Lower leg skin (tissue), 4 donors: Measurements from ENCODE around the gene PIP5K1B. TPM values are rescaled to one million over a fixed set of nuclear protein-coding genes. Genes with fewer than 3 reads are reported as not detected.

Experiments used
- DNase-seq, 2 donors: peaks; one replicate each; pipeline ENCODE4 v3.0.0-alpha.2; 2019; ENCODE audit warnings: low spot score in 2 of 2
- H3K4me3 ChIP-seq: fragments of 200-600 bp; sonication (generic); 2 replicates; pipeline ENCODE4 v1.5.1; 2017; ENCODE audit warnings: mild to moderate bottlenecking, low read depth; ENCODE audit not compliant: poor library complexity, severe bottlenecking
- POLR2A ChIP-seq, 2 donors: fragments of 450-650 bp; IDR thresholded peaks; one replicate each; pipeline ENCODE4 v1.6.1; 2016 to 2017; ENCODE audit warnings: antibody characterized with exemption in 2 of 2, mild to moderate bottlenecking in 1 of 2, moderate library complexity in 1 of 2
- WGBS, 2 donors: methylation state at CpG; one replicate each; pipeline ENCODE4 v1.1.5; 2018; 5-methylcytosine and 5-hydroxymethylcytosine counted together
- intact Hi-C: fragments of 100-400 bp; cut with DNase I; formaldehyde crosslinking; loops from one replicate; pipeline ENCODE4 v1.15.0; 2023; ENCODE audit warnings: low total_unique reads
- total RNA-seq, 4 donors: library from RNA; depleted of rRNA; stranded (reverse); fragments of >200 nt; gene quantifications; one replicate each; pipeline ENCODE4 v1.1.0, GENCODE V29; 2016
- TF ChIP-seq, protein P1 (sequence below), 3 donors: fragments of 450-650 bp; IDR thresholded peaks; one replicate each; pipeline ENCODE4 v1.5.1; 2016; ENCODE audit warnings: antibody characterized with exemption in 3 of 3, mild to moderate bottlenecking in 3 of 3, moderate library complexity in 2 of 3

The PIP5K1B gene
- total RNA-seq, 4 donors from 2014 or later, result 0.42 to 3.3 (median 2.7) TPM

DNA sequence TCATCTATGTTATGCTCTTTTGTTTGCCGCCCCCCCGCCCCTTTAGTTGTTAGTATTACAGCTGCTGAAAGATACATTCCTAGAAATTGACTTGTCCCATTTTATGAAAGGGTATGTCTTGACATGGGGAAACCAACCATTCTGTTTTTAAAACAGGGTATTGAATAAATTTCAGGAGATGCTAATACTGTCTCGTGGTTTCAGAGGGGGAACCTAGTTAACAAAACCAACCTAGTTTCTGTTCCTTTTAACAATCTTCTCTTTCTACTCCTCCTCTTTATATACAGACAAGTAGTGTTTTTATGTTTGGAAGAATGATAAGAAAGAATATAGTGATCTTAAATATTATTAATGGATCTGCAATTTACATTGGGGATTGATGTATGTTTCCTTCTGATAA is 3.5 kb downstream of the PIP5K1B start:
- intact Hi-C loops, result no loop called here
- 76 to 85% methylated on average over 3 of the region's 3 CpGs for whole genome bisulfite sequencing, 2 donors
- no peak for DNase-seq
- no peak overlapping the region for H3K4me3 ChIP-seq
- no peak for TF ChIP-seq POLR2A (IDR thresholded peaks at IDR 0.05)
- TF ChIP-seq, protein P1, sequence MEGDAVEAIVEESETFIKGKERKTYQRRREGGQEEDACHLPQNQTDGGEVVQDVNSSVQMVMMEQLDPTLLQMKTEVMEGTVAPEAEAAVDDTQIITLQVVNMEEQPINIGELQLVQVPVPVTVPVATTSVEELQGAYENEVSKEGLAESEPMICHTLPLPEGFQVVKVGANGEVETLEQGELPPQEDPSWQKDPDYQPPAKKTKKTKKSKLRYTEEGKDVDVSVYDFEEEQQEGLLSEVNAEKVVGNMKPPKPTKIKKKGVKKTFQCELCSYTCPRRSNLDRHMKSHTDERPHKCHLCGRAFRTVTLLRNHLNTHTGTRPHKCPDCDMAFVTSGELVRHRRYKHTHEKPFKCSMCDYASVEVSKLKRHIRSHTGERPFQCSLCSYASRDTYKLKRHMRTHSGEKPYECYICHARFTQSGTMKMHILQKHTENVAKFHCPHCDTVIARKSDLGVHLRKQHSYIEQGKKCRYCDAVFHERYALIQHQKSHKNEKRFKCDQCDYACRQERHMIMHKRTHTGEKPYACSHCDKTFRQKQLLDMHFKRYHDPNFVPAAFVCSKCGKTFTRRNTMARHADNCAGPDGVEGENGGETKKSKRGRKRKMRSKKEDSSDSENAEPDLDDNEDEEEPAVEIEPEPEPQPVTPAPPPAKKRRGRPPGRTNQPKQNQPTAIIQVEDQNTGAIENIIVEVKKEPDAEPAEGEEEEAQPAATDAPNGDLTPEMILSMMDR (IDR thresholded peaks at IDR 0.05), result no peak

DNA sequence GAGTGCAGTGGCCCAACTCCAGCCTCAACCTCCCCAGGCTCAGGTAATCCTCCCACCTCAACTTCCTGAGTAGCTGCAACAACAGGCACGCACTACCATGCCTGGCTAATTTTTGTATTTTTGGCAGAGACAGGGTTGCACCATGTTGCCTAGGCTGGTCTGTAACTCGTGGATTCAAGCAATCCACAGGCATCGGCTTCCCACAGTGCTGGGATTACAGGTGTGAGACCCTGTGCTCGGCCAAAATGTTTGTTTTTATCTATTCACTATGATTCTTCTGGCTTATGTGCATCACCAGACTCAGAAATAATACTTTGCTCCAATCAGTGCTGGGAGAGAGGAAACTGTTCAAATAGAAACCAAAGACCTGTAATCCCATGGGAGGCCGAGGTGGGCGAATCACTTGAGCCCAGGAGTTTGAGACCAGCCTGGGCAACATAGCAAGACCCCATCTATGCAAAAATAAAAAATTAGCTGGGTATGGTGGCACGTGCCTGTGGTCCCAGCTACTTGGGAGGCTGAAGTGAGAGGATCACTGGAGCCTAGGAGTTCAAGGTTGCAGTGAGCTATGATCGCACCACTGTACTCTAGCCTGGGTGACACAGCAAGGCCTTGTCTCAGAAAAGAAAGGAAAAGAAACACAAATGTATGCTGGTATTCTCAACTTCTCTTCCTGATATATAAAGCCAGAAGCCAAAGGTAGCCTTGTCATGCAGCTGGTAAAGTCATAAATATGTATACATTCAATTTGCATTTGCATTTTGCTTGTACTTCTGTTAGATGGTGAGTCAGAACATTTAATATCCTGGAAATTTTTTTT is 4.5 kb downstream of the PIP5K1B start:
- DNase-seq, result no peak
- TF ChIP-seq POLR2A (IDR thresholded peaks at IDR 0.05), result no peak
- TF ChIP-seq, protein P1 (IDR thresholded peaks at IDR 0.05), result no peak
- intact Hi-C loops, result no loop called here
- H3K4me3 ChIP-seq, result no peak overlapping the region
- 87 to 91% methylated on average over 8 of the region's 8 CpGs for WGBS, 2 donors

DNA sequence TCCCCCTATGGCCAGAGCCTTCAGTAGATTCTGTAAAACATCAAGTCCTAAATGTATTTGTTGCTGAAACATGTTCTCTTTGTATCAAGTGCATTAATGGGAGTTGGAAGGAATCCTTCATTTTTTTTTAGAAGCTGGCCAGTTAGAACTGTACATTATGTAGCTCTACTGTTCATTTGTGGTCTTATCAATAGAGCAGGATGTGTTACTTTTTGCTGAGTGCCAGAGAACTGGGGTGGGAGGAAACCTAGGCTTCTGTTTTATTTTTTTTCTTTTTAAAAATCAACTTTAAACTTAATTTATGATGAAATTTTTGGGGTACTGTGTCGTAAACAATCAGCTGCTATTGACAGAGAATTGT is 5.1 kb downstream of the PIP5K1B start:
- TF ChIP-seq, protein P1 (IDR thresholded peaks at IDR 0.05), result no peak
- no peak for TF ChIP-seq POLR2A (IDR thresholded peaks at IDR 0.05)
- intact Hi-C loops, result no loop called here
- no peak for DNase-seq
- WGBS, 2 donors, result 80 to 82% methylated on average over 1 of the region's 1 CpG
- H3K4me3 ChIP-seq, result no peak overlapping the region

DNA sequence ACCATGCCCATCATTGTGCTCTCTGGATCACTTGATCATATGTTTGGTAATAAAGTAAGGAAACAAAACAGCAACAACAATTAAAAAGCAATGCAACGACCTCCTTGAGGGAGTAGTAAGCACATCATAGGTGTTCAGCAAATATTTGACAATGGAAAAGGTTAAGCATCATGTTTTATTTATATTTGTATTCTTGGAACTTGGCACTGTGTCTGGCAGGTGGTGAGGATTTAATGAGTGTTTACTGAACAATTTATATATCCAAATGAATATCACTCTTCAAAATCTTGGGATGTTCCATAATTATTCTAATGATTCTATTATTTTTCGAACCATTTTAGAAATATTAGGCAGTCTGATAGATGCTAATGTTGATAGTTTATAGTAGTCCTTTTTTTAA is 6.2 kb downstream of the PIP5K1B start:
- DNase-seq, result no peak
- intact Hi-C loops, result no loop called here
- TF ChIP-seq, protein P1 (IDR thresholded peaks at IDR 0.05), result no peak
- TF ChIP-seq POLR2A (IDR thresholded peaks at IDR 0.05), result no peak
- 62% methylated on average over 2 of the region's 2 CpGs for WGBS, 2 donors
- no peak overlapping the region for H3K4me3 ChIP-seq

DNA sequence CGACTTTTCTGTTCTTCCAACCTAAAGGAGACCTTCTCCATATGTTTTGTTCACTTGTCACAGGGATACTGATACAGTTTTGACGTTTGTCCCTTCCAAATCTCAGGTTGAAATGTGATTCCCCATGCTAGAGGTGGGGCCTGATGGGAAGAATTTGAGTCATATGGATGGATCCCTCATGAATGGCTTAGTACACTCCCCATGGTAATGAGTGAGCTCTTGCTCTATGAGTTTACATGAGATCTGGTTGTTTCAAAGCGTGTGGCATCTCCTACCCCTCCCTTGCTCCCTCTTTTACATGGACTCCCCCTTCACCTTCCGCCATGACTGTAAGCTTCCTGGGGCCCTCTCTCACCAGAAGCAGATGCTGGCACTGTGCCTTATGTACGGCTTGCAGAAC is 6.9 kb downstream of the PIP5K1B start:
- no peak for TF ChIP-seq POLR2A (IDR thresholded peaks at IDR 0.05)
- TF ChIP-seq, protein P1 (IDR thresholded peaks at IDR 0.05), result no peak

More for the DNA sequence above, 6.9 kb downstream of the PIP5K1B start:
- DNase-seq, result no peak
- H3K4me3 ChIP-seq, result no peak overlapping the region
- intact Hi-C loops, result no loop called here
- WGBS, 2 donors, result 75 to 84% methylated on average over 5 of the region's 5 CpGs
